GM12875 (cell line): Measurements from ENCODE around the gene ABCG4.

Experiments used
- H3K4me3 ChIP-seq: one replicate; pipeline ENCODE4 v1.5.1; 2011; ENCODE audit warnings: low read depth, low read length, control low read depth
- CTCF ChIP-seq: IDR thresholded peaks from 2 replicates; pipeline ENCODE4 v1.5.1; 2011; ENCODE audit warnings: low read depth, mild to moderate bottlenecking, control low read depth, inconsistent platforms, low read length, moderate library complexity, borderline replicate concordance; ENCODE audit not compliant: insufficient read depth

The ABCG4 gene

GRCh38 chr11:119103793-119104192, 45.1 kb upstream of the ABCG4 start:
- TF ChIP-seq CTCF = no peak

GRCh38 chr11:119106564-119107537, 42.0 kb upstream of the ABCG4 start, which contains the start of gene C2CD2L:
C2CD2L (plus strand) TSS chr11:119107344; CDS start chr11:119107742, 398 bp downstream.
- TF ChIP-seq CTCF = no peak
- peak within 1 kb of the TSS; percentile 75 for H3K4me3 ChIP-seq

More at GRCh38 chr11:119103793-119104192, 45.1 kb upstream of the ABCG4 start:
- no peak overlapping the region for H3K4me3 ChIP-seq

- TF ChIP-seq CTCF = no peak
- H3K4me3 ChIP-seq = peak overlapping the region; percentile 75
Observed at GRCh38 chr11:119107538-119108145, 41.2 kb upstream of the ABCG4 start.

- TF ChIP-seq CTCF = no peak
- peak overlapping the region; percentile 75 for H3K4me3 ChIP-seq
Observed at GRCh38 chr11:119108146-119108856, 40.6 kb upstream of the ABCG4 start.

GRCh38 chr11:119108857-119109221, 40.0 kb upstream of the ABCG4 start:
- TF ChIP-seq CTCF = no peak
- H3K4me3 ChIP-seq = no peak overlapping the region

GRCh38 chr11:119109843-119110242, 39.0 kb upstream of the ABCG4 start:
- no peak overlapping the region for H3K4me3 ChIP-seq
- no peak for TF ChIP-seq CTCF

- no peak for TF ChIP-seq CTCF
- no peak overlapping the region for H3K4me3 ChIP-seq
Observed at GRCh38 chr11:119110439-119110838, 38.4 kb upstream of the ABCG4 start.
